NCI-H2081 (cell line): ENCODE results near the gene SLC39A12.

Source experiments
- DNase-seq, 2 experiments: peaks; one replicate each; lab custom pipeline; 2025; lab: John Stamatoyannopoulos, UW

Gene SLC39A12

GRCh38 chr10:17963431-17963830 lies 11.7 kb downstream of the SLC39A12 start:
- DNase-seq, result no peak

- DNase-seq, result no peak
These were observed 14.0 kb downstream of the SLC39A12 start for GRCh38 chr10:17965649-17966235.

DNA sequence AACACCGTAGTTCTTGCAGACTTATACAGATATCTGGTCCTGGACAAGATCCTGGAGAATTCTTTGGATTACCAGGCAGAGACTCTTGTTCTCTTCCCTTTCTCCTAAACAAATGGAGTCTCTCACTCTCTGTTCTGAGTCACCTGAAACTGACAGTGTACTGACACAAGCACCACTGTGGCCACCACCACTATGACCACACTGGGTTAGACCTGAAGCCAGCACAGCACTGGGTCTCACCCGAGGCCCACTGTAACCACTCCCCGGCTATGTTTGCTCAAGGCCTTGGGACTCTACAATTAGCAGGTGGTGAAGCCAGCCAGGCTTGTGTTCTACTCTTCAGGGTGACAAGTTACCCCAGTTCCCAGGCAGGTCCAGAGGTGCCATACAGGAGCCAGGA lies 22.8 kb downstream of the SLC39A12 start:
- DNase-seq, result no peak

GRCh38 chr10:17980846-17981565 lies 29.3 kb downstream of the SLC39A12 start:
- no peak for DNase-seq

DNA sequence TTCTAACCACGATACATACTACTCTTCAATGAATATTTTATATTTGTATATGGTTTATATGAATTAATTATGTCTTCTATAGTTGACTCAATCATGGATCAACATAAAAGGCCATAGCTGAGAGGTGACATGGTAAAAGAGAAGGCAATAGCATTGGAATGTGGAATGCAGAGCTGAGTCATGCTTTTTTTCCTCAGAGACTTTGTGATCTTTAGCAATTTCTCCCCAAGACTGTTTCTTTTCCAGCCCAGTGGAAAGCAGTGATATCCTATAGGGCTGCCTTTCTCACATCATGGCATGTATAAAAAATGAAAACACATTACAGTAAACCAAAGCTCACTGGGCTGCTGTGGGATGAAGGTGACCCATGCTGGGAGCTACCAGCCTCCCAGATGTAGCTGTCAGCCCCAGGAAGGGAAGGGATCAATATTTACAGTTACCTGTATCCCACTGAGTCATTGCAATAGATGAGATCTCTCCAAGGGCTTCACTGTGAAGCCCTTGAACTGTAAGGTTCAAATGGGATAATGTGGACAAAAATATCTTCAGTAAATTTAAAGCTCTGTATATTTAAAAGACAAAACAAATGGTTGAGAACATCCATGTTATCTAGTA lies 30.2 kb downstream of the SLC39A12 start:
- no peak for DNase-seq

GRCh38 chr10:17984056-17984455 lies 32.3 kb downstream of the SLC39A12 start:
- DNase-seq, result no peak

DNA sequence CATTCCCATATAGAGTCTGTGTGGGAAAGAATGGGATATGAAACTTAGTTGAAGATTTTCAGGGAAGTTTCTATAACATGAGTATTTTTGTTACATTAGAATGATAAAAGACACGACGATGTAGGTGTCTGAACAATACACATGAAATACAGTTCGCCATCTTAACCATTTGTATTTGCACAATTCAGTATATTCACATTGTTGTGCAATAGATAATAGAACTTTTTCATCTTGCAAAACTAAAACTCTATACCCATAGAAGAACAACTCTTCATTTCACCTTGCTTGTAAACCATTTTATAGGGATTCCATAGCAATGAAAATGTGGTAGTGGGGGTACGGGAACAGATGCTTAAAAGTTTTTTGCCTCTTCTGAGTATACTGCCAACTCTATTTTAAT lies 32.8 kb downstream of the SLC39A12 start:
- no peak for DNase-seq

DNA sequence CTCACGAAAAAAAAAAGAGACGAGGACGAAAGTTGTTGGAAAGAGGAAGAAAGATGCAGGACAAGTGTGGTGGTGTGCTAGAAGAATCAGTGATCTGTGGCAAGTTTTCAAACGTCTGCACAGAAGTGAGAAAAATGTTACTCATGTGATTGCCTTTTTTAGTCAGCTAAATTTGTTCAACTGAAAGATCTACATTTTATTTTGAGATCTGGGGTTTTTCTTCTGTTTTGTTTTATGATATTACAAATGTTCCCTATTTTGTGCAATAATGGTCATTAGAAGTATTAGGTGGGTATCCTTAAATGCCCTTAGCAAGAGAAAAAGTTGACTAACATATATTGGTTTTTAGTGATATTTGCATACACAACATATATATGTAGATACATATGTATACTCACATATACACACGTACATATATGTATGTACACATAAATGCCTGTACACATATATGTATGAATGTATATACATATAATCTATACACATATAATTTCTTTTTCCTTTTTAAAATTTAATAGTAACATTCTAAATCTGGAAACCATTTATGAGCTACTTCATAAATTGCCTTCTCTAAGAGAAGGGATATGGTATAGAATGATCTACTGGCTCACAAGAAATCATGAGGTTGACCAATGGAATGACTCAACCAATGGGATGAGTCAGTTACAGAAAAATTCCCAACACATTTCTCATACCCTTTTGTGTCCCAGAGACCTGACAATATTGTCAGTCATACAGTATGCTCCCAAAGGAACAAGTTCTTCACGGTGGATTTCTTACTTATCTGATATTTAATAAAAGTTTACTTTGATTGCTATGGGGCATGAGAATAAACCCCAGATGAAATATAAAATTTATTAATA lies 38.4 kb downstream of the SLC39A12 start:
- no peak for DNase-seq

GRCh38 chr10:17992266-17992665 lies 40.5 kb downstream of the SLC39A12 start:
- no peak for DNase-seq

GRCh38 chr10:17993361-17993760 lies 41.6 kb downstream of the SLC39A12 start:
- no peak for DNase-seq

DNA sequence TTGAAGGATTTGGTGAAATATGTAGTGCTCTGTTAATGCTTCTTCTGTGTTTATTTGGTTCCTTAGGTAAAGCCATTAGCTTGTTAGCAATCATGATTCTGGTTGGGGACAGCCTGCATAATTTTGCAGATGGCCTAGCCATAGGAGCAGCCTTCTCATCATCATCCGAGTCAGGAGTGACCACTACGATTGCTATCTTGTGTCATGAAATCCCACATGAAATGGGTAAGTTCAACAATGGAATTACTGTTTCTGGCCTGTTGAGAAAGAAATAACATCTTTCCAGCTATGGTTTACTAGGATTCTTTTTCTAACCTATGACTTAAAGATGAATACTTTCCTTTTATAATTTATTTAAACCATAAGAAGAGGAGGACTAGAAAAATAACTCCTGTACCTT lies 48.9 kb downstream of the SLC39A12 start:
- DNase-seq, result no peak

DNA sequence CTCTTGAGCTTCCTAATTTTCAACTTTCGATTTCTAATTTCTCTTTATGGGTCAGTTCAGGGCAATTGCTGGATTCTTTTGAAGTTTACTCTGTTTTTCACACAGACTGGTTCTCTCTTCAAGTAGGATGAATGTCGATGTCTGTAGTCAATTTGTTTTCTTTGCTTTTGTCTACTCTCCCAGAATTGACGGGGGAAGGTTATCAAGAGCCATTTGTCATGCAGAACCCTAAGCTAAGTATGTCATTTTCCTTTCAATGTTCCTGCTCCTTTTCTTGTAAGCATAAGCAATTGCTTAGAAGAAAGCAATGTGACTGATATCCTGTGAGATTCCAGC lies 53.7 kb downstream of the SLC39A12 start:
- no peak for DNase-seq

GRCh38 chr10:18005781-18006456 lies 54.2 kb downstream of the SLC39A12 start:
- DNase-seq, result no peak

DNA sequence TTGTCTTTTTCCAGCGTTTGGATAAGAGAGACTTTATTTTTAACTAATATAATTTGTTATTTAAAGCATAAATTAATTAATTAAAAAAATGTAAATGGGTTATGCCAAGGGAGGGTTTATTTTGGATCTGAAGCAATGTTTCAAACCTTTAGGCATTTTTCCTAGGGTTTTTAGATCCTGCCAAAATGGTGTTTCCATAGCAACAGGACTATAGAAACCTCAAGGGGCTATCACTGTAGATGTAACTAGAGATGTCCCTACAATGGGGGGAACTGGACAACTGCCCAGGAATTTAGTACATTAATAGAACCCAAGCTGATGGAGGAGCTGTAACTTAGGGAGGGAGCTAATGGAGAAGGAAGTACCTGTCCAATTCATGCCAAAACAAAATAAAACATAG lies 57.3 kb downstream of the SLC39A12 start:
- DNase-seq, result no peak

DNA sequence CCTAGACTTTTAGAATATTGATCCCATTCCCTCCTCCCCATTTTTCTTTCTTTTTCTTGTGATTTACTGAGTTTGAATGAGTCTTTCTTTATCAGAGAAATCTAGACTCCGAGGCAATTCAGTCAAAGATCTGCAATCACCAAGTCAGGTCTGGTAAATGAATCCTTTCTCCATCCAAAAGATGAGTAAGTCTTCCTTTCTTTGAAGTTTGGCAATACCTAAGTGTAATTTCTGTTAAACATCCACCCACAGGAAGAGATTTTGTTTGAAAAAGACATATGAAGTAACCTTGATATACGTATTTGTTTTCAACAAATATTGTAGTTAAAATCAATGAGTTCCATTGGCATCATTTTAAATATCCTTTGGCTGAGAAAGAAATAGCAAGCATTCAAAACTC lies 58.3 kb downstream of the SLC39A12 start:
- DNase-seq, result no peak

- no peak for DNase-seq
These were observed 68.8 kb downstream of the SLC39A12 start for GRCh38 chr10:18020523-18020922.

- DNase-seq, result no peak
These were observed 70.2 kb downstream of the SLC39A12 start for GRCh38 chr10:18021725-18022480.

DNA sequence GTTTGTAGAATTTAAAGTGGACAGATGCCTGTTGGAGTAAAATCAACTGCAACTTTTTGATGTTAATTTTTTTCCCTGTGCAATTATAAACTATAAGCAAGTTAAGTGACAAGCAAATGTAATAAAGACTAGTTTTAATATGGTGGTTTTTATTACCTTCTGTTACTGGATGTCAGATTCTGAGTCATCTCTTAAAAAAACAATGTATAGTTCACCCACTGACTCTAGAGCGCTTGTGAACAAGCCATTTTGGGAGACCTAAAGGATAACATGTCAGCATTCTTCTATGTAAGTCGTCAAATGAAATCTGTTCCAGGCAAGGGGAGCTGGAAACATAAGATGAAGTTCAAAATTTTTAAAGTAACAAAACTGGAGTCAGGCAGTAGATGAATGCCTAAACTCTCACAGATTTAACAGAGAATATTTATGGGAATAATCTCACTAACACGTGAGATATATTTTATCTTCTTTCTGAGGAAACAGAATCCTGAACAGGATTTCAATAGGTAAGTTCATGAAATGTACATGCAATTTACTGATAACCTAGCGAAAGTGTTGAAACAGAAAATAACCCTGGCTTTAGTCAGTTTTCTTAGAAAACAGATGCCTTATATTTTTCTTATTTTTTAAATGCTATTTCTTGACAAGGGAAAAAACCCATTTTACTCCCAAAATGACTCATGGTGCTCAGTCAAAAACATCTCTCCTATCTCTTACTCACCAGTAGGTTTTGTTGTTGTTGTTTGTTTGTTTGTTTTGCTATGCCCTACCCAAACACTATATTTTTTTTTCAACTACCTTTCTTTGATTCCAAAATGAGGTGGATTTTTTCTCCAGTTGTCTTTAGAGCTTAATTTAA lies 91.7 kb downstream of the SLC39A12 start:
- no peak for DNase-seq

DNA sequence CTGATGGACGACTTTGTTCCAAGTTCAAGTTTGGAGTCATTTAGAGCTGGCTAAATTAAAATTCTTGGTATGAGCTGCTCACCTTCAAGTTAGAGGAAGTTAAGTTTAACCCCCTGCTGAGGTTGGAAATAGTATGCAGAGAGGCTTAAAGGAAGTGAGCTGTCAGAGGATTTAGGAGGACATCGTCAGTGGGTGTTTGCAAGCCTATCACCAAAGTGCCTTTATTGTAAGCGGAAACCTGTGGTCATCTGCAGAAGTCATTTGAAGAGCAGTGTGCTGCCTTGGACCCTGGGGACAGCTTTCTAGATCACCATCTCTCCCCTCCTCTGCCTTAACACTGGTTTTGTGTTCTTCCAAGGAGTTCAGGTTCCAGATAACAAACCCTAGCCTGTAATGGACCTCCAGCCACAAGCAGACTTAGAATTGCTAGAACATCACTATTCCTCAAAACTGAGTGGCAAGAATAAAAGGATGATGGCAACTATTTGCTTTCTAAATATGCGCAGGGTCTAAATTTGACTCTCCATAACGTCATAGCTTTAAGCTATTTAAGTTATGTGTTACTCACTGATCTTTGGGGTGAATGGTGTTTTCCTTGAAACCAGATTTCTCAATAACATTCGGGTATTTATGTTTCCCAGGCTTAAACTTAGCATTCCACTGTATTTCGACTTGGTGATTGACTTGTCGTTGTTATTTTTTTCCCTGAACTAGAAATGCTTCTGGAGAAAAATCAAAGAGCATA lies 93.4 kb downstream of the SLC39A12 start:
- DNase-seq, result no peak

GRCh38 chr10:18056583-18056982 lies 104.9 kb downstream of the SLC39A12 start:
- DNase-seq, result no peak
